ENCODE data around the gene SNIP1.
"Not testable (repeated sequence)": the region's sequence is repeated elsewhere in the genome, so short reads cannot be mapped to it uniquely, and the experiment has no call there.

SNIP1 gene

GRCh38 chr1:37509181-37509580 is 44.9 kb downstream of the SNIP1 start:
- DNase-seq, result no peak

DNA sequence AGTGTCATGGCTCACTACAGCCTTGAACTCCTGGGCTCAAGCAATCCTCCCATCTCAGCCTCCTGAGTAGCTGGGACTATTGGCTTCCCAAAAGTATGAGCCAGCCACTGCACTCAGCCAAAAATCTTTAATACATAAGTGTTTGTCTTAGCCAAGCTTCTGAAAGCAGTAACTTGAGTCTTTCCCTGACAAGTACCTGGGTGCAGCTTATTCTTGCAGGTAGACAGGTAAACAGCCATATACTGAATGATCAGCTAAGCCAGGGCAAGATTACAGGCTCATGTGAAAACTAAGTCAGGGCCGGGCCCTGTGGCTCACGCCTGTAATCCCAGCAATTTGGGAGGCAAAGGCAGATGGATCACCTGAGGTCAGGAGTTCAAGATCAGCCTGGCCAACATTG is 47.4 kb downstream of the SNIP1 start:
- no peak for DNase-seq

DNA sequence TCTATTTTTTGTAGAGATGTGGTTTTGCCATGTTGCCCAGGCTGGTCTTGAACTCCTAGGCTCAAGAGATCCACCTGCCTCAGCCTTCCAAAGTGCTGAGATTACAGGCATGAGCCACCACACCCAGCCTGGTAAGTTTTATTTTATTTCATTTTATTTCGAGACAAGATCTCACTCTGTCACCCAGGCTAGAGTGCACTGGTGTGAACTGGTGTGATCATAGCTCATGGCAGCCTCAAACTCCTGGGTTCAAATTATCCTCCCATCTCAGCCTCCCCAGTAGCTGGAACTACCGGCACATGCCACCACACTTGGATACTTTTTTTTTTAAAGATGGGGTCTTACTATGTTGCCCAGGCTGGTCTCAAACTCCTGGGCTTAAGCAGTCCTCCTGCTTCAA is 51.3 kb downstream of the SNIP1 start:
- DNase-seq, result not testable (repeated sequence)

DNA sequence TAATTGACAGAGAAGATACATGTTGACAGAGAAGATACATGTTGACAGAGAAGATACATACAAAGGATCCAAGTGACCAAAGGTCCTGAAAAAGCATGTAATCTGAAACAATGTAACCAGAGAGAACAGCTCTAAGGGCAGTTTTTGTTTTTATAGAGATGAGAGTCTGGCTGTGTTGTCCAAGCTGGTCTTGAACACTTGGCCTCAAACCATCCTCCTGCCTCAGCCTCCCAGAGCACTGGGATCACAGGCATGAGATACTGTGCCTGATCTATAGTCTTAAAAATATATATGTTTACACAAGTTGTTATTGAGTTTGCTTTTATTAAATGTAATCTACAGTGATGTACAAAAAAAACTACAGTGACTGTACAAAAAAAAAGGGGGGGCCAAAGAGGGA is 52.0 kb downstream of the SNIP1 start:
- DNase-seq, result no peak

DNA sequence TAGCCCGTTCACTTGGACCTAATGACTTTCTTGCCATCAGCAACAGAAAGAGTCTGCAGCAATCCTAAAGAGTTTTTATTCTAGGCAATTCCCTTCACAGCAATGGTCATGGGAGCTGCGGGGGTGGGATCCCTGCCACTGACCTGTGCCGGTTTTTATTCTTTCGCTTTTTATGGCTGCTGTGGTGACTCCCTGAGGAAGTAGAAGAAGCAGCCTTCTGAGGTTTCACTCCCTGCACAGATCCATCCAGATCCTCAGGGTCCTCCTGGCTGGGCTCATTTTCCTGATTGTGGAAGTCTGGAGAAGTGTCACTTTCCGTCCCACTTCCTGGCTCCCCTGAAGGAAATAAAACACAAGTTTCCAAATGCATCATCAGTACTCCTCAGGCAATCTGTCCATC is 52.4 kb downstream of the SNIP1 start:
- no peak for DNase-seq

- no peak for DNase-seq
Observed at GRCh38 chr1:37498872-37499617, 55.0 kb downstream of the SNIP1 start.

DNA sequence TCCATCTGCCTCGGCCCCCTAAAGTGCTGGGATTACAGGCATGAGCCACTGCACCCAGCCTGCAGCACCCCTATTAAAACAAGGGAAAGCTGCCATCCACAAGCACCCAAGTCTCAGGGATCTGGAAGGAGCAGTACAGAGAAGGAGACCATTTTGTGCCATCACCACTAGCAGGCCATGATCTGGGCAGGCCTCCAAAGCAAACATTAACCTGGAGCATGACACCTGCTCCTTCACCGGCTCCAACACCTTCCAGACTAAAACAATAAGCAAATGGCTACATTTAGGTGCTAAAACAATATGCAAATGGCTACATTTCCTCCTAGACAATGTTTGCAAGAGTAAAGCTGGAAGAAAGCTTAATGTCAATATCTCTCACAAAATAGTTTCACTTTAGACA is 56.3 kb downstream of the SNIP1 start:
- DNase-seq, result no peak

- DNase-seq, result no peak
Observed at GRCh38 chr1:37495875-37496274, 58.2 kb downstream of the SNIP1 start.

DNA sequence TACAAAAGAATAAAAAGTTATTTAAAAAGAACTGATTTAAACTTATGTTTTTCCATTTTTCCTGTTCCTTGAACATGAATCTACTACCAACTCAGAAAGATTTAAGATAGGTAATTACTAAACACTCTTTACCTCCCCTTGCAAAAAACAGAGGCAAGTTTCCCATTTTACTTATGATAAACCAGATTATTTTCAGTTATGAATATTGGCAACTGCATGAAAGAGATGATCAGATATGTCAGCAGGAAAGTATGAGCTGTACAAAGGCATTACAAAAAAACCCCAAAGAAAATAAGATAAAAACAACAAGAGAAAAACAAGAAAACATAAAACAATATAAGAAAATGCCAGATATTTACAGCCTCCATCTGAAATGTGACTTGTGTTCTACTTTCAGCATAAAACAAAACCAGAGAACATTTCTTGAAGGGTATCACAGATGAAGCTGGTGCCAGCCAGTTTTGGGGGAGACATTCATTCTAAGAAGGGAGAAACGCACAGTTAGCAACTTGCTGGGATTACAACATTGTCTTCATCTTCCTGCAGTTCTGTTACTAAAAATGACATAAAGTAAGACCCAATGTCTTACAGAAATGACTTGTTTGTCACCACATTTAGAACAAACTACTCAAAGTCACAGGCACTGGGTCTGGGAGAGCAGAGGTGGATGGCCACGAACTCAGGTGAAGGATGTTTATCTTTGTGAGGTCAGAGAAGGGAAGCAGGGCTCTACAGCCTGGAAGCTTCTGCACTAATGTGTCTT is 60.6 kb downstream of the SNIP1 start:
- DNase-seq, result no peak

GRCh38 chr1:37487619-37487984 is 66.5 kb downstream of the SNIP1 start:
- no peak for DNase-seq

DNA sequence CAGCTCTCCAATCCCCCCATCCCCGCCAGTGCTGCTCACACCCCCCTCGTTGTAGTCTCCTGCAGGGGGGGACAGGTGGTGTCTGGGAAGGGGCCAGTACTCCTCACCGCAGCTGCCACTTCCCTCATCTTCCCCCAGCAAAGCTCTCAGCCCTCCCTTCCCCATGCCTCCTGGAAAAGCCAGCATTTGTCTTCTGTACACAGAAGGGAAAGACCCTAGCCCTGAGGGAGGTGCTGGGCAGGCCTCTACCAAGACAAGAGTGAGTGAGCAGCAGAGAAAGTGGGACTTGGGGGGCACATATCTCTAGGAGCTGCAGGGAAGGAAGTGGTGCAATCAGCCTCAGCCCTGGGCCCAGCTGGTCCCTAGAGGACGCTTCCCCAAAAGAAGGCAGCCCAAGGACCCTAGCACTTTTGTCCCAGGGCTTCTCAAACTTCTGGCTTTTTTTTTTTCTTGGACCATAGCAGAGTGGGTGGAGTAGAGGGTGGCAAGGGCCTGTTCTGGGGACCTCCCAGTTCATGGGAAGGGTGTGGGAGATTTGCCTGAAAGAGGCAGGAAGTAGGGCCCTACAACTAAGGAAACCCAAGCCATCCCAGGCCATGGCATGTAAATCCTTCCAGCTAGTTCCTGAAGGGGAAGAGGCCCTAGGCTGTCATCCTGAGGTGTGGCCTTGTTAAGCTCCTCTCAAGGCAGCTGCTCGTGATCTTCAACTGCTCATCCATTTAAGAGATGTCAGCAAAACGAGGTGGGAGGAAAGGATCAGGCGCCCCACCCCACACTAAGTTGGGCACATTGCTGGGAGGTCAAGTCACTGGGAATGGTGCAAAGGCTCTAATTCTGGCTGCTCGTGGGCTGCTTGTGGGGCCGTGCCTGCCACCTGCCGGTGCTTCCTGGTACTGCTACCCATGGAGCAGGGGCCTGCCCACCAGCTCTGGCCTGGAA is 67.1 kb downstream of the SNIP1 start:
- DNase-seq, result peak; percentile 64

DNA sequence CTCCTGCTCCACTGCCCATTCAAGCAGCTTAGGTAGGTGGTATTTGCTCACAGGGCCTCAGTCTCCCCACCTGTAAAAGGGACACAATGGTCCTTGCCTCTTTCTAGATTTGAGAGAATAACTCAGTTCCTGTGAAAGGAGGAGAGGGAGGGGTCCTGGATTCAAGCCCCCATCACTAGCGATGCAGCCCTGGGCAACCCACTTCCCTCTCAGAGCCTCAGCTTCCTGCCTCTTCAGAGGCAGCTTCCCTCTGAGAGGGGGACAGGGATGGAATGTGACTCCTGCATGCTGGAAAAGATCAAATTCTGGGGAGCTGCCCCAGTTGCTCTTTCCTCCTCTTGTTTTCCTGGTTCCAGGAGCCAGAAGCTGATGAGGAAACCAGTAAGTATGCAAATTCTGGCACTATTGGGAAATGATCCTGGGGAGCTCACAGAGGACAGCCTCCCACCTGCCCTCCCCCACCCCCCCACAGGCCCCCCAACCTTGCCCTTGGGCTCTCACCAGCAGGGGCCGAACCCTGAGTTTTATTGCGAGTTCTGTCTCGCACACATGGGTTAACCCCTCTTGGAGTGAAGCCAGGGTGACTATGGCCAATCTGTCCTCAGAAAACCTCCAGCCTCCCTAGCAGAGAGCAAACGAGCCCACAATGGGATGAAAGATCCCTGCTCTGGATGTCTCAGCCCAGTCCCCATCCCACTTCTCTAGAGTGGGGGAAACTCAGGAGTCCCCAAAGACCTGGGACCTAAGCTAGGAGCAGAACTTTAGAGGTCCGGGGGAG is 68.0 kb downstream of the SNIP1 start:
- no peak for DNase-seq

Measured in CD4-positive, alpha-beta T cell treated with Interferon gamma for 1 hour (primary cell).